IPS-NIHi7 (cell line): ENCODE measurements around the gene ABCD4.
"Not testable (repeated sequence)": the region's sequence is repeated elsewhere in the genome, so short reads cannot be mapped to it uniquely, and the experiment has no call there.

Experiments
- DNase-seq: peaks from one replicate; pipeline ENCODE4 v3.0.0; 2012; ENCODE audit warnings: mixed read lengths; ENCODE audit errors: extremely low spot score

ABCD4 gene

DNA sequence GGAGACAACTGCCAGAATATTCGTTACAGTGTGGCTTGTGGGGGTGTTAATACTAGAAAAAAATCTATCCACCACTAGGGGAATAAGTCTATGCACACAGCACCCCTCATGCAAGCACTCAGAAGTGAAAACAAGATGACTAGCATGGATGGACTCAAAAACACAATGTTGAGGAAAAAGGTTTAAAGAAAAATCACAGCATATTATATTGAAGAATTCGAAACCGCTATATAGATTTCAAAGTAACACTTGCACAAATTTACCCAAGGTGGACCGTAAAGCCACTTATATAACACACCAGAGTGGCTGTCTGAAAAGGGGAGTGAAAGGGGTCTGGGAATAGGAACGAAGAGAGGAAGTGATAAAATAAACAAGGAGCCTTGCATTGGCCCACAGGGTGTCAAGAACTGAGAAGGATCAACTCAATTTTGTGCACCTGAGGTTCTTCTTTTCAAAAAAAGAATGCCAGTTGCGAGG, 544 bp downstream of the ABCD4 start:
- DNase-seq = no peak

DNA sequence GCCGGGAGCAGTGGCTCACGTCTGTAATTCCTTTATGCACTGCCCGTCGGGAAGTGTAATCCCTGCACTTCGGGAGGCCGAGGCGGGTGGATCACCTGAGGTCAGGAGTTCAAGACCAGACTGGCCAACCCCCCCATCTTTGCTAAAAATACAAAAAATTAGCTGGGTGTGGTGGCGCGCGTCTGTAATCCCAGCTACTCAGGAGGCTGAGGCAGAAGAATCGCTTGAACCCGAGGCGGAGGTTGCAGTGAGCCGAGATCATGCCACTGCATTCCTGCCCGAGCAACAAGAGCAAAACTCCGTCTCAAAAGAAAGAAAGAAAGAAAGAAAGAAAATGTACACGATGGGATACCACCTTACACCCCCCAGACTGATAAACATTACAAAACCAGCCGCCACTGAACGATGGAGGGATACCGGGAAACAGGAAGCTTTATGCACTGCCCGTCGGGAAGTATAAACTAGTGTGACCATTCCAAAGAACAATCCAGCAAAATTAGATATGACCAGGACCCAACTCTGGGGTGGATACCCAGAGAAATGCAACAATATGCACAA, 1.1 kb downstream of the ABCD4 start:
- DNase-seq = no peak

DNA sequence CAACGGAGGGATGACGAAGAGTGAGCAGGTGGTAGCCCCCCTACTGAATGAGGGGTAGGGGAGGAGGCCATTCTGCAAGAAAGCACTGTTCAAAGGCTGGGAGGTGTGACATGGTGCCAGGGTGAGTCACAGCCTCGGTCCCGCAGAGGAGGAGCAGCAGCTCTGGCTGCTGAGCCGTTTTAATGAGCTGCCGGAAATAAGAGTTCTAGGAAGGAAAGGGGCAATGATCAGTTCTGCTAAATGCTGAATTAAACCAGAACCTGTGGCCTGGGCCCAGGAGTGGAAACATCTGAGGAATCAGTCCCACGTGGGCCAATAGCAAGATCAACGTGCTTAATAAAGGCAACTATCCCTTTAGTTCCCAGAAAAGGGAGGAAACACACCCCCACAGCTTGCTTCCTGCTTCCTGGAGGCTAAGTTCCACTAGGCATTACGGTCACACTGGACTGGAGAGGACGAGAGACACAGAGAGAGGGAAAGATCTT, 3.6 kb downstream of the ABCD4 start:
- no peak for DNase-seq

DNA sequence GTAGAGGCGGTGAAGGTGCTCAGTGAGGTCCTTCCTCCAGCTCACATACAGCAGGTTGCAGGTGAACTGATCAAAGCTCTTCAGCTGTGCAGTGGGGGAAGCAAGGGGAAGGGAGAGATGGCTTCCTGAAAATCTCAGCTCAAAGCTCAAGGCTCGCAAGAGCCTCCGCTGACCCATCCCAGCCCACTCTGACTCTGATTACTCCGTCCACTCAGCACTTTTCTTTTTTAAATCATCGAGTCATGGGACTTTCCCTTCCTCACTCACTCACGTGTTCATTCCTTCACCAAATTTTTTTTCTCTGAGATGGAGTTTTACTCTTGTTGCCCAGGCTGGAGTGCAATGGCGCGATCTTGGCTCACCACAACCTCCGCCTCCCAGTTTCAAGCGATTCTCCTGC, 4.7 kb downstream of the ABCD4 start:
- no peak for DNase-seq

DNA sequence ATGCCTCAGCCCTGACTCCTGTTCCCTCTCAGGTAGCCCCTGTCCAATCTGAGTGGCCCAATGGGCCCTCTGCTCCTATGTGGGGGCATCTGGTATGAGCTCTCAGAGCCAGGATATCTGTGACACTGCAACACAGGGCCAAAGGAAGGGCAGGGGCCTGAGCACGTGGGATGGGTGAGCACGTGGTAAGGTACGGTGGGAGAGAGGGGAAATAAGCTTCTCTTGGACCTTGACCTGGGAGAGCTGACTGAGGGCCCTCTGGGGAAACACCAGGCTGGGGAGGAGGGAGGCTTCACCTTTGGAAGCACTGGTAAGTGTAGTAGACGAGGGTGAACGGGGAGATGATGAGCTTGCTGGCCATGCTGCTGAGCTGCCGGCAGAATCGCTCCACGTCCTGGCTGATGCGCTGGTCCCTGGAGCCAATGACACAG, 6.7 kb downstream of the ABCD4 start:
- DNase-seq = no peak

DNA sequence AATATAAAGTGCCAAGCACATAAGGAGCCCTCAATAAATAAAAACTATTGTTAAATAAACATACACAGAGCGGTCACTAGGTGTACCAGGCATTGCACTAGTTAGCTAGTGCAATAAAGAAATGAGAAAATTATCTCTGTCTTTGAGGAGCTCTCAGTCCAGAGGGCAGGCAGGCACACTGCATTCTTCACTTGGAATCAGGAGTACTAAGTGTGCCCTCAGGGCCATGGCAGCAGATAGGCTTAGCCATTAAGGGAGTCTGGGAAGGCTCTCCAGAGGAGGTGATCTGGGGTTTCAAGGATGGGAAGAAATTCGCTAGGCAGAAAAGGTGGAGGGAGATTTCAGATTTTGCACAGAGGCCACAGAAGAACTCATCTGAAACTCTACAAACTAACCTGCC, 9.1 kb downstream of the ABCD4 start:
- no peak for DNase-seq

DNA sequence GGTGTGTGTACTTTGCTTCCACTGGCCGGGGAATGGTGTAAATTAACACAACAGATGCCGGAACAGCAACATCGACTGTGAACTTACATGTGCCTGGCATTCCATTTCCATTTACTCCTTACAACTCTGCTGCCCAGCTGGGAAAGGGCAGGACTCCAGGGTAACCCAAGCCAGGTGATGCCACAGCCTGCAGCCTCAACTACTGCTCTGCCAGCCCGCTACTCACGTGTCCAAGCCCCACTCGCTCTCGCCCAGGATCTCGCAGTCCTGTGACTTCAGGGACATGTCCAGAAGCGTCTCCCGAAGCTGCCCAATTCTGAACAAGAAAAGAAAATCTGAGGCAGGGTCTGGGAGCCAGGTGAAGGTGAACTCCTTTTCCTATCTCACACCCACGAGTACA, 10.7 kb downstream of the ABCD4 start:
- no peak for DNase-seq

DNA sequence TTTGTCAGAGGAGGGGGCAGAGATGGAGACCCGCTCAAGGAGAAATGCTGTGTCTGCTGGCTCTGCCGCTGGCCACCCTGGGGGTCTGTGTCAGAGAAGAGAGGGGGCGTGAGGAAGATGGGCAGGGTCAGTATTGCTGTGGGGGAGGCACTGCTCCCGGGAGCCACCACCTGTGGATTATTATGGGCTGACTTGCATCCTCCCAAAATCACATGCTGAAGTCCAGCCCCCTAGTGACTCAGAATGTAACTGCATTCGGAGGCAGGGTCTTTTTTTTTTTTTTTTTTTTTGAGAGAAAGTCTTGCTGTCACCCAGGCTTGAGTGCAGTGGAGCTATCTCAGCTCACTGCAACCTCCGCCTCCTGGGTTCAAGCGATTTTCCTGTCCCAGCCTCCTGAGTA, 12.3 kb downstream of the ABCD4 start:
- DNase-seq = peak; percentile 66

DNA sequence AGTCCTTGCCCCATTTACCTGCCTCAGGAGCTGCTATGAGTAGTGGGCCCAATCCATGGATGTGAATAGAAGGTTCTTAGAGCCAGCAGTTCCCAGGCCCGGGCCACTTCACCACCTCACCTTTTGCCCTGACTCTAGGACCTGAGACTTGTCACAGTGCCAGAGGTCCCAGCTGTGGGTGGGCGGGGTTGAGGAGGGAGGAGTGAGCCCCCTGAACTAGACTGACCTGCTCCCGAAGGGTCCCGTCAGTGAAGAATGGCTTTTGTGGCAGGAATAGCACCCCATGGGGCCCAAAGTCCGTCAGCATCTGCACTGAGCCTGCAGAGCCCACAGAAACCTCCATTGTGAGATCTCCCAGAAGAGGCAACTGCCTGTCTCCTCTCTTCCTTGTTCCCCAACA, 12.9 kb downstream of the ABCD4 start:
- DNase-seq = no peak

DNA sequence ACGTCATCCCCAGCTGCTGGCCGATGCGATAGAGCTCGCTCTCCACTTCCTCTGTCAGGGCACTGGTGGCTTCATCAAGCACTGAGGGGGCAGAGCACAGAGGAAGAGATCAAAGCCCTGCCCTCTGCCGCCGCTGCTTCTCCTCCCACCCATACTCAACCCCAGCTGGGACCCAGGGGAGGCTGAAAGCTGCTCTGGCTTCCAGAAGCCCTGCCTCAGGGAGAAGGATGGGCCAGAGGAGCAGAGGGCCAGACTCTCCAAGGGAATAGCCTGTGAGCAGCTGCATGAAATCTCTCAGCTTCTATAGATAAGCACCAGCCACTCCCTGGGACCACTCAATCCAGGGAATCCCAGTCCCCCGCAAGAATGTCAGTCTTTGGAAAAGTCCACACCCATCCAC, 16.0 kb downstream of the ABCD4 start:
- DNase-seq = no peak

DNA sequence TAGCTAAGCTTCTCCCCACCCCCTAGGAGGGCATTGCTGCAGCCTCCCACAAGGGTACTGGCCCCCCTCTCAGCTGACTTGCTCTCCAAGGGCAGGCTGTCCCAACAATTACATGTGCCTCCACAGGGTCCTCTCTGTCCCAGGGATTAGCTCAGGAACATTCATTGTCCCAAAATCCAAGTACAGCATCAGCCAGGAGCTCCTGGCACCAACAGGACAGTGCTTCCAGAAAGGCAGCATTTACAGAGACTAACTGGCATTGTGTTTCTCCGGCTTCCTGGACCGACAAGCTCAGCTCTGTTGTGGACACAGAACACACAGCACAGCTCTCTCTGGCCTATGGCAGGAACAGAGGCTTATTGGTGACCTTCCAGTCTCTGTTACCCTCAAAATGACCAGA, 21.7 kb downstream of the ABCD4 start:
- DNase-seq = no peak

DNA sequence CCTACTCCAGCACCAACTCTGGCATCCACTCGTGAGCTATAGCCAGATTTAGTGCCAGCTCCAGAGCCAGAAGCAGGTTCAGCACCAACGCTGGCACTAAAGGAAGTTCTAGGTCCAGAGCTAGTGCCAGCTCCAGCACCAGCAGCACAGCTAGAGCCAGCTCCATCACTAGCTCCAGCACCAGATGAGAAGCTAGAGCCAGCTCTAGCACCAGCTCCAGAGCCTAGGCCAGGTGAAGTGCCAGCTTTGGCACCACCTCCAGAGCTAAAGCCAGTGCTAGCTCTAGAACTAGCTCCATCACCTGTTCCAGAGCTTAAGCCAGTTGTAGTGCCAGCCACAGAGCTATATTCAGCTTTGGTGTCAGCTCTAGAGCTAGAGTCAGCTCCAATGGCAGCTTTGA, 24.7 kb downstream of the ABCD4 start:
- no peak for DNase-seq

DNA sequence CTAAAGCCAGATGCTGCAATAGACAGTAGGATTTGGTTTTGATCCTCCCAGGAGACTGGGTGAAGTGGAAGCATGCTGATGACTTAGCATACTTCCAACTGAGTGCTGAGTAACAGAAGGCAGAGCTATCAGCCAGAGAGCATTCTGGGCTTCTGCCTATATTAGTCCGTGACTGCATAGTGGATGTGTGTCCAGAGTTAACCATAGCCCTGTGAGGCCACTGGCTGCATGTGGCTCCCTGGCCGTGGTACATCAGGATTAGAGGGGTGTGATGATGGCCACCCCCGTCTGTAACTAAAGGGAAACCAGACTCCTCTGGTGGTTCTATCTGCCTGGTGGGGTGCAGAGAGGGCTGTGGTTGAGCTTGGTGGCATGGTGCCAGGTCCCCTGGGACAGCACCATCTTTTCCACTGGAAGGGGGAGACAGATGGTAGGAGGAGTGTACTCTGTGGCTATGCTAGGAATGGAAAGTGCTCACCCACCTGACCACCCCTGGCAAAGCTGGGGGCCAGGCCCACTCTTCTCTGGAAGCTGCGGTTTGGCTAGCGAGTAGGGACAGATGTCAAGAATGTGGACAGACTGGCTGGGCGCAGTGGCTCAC, 27.4 kb downstream of the ABCD4 start:
- DNase-seq = no peak

DNA sequence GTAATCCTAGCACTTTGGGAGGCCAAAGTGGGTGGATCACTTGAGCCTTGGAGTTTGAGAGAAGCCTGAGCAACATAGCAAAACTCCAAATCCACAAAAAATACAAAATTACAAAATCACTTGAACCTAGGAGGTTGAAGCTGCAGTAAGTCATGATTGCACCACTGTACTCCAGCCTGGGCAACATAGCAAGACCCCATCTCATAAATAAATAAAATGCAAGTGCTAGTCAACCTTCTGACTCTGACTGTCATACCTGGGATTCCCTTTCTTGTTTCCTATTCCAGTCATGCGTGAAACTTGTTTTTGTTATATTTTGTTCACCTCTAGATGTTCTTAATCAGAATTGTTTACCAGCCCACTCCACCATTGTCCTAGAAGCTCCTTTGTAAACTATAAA, 31.4 kb downstream of the ABCD4 start:
- DNase-seq = no peak

DNA sequence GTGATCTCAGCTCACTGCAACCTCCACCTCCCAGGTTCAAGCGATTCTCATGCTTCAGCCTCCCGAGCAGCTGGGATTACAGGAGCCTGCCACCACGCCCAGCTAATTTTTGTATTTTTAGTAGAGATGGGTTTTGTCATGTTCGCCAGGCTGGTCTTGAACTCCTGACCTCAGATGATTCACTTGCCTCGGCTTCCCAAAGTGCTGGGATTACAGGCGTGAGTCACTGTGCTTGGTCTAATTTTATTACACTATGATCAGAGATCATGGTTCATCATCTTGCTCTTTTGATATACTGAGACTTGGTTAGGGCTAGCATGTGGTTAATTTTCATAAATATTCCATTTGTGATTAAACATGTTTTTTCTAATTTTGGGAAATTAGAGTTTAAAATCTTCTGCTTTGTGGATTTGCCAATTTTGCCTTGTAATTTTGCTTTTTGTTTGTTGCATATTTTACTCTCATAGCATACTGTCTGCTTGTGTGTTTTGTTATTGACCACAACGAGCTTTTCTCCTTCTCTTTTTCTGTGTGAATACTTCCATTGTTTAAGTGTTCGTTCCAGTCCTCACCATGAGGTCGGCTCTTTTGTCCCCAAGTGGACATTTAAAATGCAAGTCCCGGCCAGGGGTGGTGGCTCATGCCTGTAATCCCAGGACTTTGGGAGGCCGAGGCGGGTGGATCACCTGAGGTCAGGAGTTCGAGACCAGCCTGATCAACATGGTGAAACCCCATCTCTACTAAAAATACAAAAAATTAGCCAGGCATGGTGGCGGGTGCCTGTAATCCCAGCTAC, 32.2 kb downstream of the ABCD4 start:
- DNase-seq = not testable (repeated sequence)

DNA sequence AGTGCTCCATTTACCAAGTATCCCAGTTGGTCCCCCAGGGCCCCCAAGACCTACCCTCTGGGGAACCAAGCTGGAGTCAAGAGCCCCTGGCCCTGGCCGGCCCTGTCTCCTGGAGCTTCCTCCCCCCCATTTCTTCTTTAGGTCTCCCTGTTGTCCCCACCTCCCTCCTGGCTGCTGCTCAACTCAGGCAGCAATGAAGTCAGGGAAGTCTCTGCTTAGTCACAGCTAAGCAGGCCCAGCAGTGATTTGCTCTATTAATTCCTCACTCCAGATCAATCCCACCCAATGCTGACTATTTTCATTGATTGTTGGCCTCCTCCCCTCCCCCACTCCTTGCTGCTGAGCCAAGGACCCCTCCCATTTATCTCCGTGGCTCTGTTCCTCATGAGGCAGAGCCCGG, 35.1 kb downstream of the ABCD4 start:
- DNase-seq = no peak

DNA sequence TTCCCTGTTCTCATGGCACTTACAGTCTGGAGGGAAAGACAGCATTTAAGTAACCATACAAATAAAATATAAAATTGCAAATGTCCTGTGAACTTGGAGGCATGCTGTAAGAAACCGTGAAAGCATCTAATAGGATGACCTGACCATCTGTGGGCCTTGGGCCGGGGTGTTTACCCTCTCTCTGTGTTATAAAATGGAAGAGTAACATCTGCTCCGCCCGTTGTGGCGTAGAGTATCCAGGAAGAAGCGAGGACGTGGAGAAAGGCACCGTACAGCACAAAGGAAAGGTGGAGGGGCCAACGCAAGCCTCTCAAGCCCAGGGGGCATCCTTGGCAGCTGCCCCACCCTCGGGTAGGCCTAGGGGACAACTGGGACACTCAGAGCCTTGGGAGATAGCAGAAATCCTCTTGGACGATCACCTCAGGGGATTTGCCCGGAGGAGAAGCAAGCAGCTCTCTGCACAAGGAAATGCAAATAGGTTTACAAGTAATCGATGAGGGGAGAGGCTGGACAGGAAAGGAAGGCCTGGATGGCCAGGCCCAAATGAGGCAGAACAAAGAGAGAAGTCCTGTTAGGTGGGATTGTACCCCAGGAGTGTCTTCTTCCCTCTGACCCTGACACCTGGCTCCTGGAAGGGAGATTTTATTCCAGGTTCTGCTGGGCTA, 37.3 kb downstream of the ABCD4 start:
- DNase-seq = no peak

DNA sequence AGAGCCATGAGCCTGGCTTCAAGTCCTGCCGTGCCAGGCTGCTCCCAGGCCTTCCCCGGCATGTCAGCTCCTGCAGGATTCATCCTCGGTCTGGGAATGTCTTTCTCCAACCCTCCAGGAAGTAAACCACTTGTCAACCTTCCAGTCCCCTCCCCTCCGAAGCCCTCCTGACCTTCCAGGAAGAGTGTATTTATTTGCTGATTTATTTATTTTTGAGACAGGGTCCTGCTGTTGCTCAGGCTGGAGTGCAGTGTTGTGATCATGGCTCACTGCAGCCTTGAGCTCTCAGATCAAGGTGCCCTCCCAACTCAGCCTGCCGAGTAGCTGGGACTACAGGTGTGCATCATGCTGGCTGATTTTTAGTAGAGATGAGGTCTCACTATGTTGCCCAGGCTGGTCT, 38.8 kb downstream of the ABCD4 start:
- DNase-seq = no peak

DNA sequence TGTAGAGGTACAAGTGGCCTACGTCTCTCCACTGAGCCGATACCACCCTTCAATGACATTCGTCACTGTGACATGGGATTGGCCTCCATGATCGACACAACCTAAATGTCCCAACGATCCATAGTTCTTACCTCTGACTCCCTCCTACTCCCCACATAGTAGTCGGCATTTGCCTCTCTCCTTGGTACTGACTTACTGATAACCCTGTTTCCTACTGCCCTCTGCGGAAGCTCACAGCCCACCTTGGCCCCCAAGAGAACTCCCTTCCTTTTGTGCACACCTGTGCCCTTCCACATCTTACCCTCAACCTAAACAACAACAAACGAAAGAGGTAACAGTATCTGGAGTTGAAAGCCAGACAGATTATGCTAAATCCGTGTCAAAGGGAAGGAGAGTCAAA, 39.6 kb downstream of the ABCD4 start:
- no peak for DNase-seq

DNA sequence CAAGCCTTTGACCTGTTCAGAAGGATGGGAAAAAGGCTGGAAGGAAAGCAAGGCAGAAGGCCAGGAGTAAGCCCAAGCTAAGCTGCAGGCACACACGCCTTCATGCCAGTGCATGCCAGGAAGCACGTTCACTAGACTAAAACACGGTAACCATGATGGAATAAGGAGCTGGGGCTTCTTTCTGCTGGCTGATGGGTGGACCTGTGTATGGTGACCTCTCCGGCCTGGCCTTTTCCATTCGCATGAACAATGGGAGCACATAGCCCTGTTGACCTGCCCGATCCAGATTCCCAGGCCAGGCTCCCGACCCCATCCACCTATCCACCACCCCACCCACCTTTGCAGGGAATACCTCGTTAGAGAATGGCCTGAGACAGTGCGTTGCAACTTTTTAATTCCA, 40.7 kb downstream of the ABCD4 start:
- no peak for DNase-seq

DNA sequence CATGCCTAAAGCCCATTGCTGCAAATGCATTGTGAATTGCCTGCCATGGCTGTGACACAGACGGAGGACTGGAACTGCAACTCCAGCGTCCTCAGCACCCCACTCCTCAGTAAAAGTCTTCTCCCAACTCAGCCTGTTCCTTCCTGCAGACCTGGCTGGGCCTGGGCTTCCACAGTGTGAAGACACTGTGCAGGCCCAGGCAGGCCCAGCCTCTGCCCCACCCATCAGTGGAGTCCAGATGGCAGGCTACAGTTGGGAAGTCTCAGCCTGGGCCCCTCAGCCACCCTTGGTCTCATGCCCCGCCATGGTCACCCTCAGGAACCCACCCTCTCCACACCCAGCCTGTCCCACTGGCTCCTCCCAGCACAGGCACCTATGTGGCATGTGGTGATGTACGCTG, 41.4 kb downstream of the ABCD4 start:
- no peak for DNase-seq

DNA sequence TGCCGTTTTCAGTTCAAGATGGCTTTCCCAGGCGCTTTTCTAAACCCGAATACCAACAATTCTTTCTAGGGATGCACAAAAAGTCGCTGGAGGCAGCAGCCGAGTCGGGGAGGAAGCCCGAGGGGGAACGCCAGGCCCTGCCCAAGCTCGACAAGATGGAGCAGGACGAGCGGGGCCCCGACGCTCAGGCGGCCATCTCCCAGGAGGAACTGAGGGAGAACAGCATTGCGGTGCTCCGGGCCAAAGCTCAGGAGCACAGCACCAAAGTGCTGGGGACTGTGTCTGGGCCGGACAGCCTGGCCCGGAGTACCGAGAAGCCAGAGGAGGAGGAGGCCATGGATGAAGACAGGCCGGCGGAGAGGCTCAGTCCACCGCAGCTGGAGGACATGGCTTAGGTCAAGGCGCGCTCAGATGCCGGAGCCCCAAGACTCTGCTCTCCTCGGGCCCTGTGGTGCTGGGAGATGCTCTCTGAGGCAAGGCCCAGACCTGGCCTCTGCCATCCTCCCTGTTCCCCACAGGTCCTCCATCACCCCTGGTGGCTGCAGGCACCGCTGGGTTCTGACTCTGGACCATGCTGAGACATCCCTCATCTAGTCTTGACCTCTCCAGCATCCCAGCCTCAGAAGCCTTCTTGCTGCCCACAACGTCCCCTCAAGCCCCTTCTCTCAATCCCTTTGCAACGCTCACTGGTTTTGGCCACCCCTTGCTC, 42.1 kb downstream of the ABCD4 start:
- no peak for DNase-seq
